ENCODE measurements around the gene CEP97.

The CEP97 gene

DNA sequence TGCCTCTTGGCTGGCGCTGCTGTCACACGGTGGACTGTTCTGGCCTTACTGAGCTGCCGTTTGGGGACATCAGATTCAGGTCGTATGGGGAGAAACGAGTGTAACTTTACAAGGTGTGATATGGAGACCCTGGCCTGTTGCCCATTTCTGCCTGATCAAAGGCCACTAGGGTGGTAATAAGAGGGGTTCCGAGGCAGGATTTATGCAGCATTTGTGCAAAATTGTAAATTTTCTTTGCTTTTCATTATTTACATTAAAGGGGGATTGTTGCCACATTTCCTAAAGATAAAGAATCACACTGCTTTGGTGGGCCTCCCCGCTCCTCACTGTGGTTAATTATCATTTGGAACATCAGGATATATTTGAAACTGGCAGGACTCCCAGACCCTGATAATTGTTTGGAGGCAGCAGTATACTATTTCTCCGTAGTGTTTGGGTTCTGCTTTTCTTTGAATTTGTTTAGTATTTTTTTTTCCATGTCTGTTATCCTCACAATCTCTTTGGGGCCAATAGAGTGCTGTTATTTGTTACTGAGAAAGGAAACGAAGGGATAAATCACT lies 55.5 kb downstream of the CEP97 start:
- peak overlapping the region; percentile 93 for H3K4me3 Mint-ChIP-seq
- peaks cover 52% of the 10 kb centered on the region for H3K4me1 Mint-ChIP-seq (ENCODE audit: low read depth)
- peaks cover 22% of the 10 kb centered on the region for H3K36me3 Mint-ChIP-seq (ENCODE audit: low read depth)
- no peaks in the 10 kb centered on the region for H3K27me3 Mint-ChIP-seq
- no peaks in the 10 kb centered on the region for H3K9me3 Mint-ChIP-seq
- peak overlapping the region; percentile 94 for H3K27ac Mint-ChIP-seq

DNA sequence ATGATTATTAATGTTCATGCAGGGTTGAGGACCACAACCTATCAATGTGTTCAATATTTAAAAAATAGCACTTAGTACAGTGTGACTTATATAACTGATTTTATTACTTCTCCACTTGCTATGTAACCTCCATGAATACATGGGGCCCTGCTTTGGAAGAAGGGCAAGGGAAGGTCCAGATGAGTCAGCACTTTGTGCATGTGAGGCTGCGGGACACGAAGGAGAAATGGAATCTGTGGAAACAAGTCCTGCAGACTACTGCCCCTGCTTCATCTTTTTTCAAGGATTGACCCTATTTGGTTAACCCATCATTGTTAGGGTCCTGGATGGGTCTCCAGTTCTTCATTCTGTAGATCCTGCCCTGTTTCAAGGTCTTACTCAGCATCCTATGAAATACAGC lies 56.2 kb downstream of the CEP97 start:
- Mint-ChIP-seq H3K9me3 (no peaks in the 10 kb centered on the region), H3K4me1 (ENCODE audit: low read depth) (peaks cover 60% of the 10 kb centered on the region), H3K27ac (no peak overlapping the region), H3K36me3 (ENCODE audit: low read depth) (peaks cover 30% of the 10 kb centered on the region), H3K27me3 (no peaks in the 10 kb centered on the region), H3K4me3 (peak overlapping the region; percentile 93)

DNA sequence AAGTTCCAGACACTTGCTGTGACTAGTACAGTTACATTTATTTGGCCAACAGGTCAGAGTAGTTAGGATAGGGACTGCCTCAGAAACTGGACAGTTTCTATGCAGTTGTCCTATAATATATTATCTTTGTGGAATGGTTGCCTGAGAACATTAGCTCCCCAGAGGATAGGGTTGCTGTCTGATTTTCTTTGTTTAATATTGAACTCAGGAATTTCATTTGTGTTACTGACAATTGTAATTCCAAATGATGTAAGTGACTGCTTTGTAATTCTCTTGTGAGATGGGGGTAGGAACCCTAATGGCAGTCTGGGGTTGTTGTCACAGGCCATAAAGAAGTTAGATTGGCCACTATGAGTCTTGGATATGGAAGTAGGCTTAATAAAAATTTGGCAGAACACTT lies 56.8 kb downstream of the CEP97 start:
- peaks cover 65% of the 10 kb centered on the region for H3K4me1 Mint-ChIP-seq (ENCODE audit: low read depth)
- H3K9me3 Mint-ChIP-seq = no peaks in the 10 kb centered on the region
- peak overlapping the region; percentile 58 for H3K27ac Mint-ChIP-seq
- H3K4me3 Mint-ChIP-seq = peak overlapping the region; percentile 93
- H3K36me3 Mint-ChIP-seq (ENCODE audit: low read depth) = peaks cover 35% of the 10 kb centered on the region
- no peaks in the 10 kb centered on the region for H3K27me3 Mint-ChIP-seq

DNA sequence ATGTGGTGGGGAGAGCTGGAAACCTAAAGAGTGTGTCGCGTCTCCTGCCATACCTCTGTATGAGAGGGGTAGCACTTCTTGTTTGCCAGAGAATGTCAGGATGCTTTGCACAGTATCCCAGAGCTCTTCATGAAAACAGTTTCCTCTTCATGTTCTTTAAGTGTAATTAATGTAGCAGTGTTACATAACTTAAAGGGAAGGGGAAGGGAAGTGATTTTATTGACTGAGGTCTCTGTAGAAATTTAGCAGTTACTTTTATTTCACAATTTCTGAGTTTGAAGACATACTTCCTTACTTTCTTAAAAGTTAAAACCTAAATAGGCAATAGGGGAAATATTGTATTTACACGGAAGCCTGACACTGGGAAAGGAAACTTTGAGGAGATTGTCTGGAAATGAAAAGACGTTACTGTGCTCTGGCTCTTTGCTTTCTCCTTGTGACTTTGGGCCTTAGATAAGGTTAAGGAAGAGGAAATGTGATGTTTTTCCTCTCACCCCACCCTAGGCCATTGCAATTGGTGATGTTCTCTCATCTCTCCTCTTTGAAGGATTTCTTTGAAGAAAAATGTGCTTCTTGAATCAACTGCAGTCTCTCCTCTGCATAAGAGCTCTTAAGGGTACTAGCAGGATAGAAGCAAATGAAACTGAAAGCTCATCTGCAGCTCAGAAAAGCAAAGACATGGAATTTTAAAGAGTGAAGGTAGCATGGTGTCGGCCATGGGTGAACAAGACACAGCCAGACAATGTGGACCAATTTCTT lies 60.6 kb downstream of the CEP97 start:
- Mint-ChIP-seq H3K4me3 (peak overlapping the region; percentile 62), H3K36me3 (ENCODE audit: low read depth) (peaks cover 71% of the 10 kb centered on the region), H3K27me3 (no peaks in the 10 kb centered on the region), H3K9me3 (no peaks in the 10 kb centered on the region), H3K27ac (peak overlapping the region; percentile 83), H3K4me1 (ENCODE audit: low read depth) (peaks cover 51% of the 10 kb centered on the region)

DNA sequence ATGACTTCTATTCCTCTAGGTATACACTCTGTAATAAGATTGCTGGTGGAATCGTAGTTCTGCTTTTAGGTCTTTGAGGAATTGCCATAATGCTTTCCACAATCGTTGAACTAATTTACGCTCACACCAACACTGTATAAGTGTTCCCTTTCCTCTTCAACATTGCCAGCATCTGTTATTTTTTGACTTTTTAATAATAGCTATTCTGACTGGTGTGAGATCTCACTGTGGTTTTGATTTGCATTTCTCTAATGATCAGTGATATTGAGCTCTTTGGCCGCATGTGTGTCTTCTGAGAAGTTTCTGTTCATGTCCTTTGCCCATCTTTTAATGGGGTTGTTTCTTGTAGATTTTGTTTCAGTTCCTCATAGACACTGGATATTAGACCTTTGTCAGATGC lies 67.4 kb downstream of the CEP97 start:
- Mint-ChIP-seq H3K27me3 (no peaks in the 10 kb centered on the region), H3K36me3 (ENCODE audit: low read depth) (peaks cover 88% of the 10 kb centered on the region), H3K4me3 (no peak overlapping the region), H3K27ac (peak overlapping the region; percentile 45), H3K4me1 (ENCODE audit: low read depth) (peaks cover 47% of the 10 kb centered on the region), H3K9me3 (peaks cover 6% of the 10 kb centered on the region)

DNA sequence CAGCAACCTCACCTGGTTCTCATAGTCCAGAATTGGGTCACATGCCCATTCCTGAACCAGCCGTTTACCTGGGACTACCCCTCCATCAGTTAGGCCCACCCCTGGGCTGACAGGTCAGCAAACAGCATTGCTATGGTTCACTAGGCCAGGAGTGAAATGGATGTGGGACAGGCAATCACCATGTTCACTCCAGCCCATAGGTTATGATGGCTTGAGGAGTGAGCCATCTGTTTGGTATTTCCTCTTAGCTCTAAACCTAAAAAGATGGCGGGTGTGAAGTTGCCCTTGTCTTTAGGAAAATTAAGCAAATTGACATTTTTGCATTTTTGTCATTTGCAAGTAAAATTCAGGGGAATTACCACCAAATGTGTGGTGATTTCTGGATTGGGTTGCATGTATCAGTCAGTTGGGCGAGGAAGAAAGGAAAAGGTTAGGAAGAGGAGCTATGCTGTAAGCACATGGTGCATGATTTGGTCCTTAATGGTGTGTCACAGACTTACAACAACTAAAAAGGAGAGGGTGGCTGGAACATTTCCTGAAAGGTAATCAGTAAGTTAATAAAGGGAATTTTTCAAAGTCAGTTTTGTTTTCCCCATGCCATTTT lies 71.8 kb downstream of the CEP97 start:
- Mint-ChIP-seq H3K9me3 (peaks cover 6% of the 10 kb centered on the region), H3K27ac (peak overlapping the region; percentile 67), H3K4me3 (no peak overlapping the region), H3K27me3 (no peaks in the 10 kb centered on the region), H3K36me3 (ENCODE audit: low read depth) (peaks cover 68% of the 10 kb centered on the region), H3K4me1 (ENCODE audit: low read depth) (peaks cover 44% of the 10 kb centered on the region)

DNA sequence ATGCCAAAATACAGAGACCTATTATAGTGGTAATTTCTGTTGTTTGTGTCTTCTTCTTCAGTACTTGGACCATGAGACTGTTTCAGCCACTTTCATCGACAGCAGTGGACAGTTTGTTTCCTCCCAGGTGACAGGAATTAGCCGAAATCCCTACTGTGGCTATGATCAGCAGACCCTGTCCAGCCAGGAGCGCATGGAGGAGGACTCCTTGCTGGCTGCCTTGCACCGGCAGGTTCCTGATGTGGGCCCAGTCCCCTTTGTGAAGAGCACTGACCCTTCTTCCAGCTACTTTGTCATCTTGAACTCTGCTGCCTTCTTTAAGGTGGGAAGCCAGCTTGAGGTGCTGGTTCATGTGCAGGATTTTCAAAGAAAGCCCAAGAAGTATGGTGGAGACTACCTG lies 76.8 kb downstream of the CEP97 start:
- Mint-ChIP-seq H3K4me3 (no peak overlapping the region), H3K9me3 (no peaks in the 10 kb centered on the region), H3K4me1 (ENCODE audit: low read depth) (peaks cover 27% of the 10 kb centered on the region), H3K36me3 (ENCODE audit: low read depth) (peaks cover 52% of the 10 kb centered on the region), H3K27ac (no peak overlapping the region), H3K27me3 (no peaks in the 10 kb centered on the region)

DNA sequence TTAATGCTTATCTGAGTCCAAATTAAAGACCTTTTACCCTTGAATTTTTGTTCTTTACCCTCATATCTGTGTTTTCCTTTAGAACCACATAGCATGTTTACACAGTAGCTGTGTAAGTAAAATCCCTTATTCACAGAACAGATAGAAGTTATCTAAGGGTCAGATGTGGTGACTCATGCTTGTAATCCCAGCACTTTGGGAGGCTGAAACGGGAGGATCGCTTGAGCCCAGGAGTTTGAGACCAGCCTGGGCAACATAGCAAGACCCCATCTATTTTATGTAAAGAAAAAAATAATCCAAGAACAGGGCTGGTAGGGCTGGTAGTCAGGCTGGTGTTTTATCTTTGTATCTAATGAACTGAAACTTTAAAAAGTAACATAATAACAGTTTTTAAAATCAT lies 77.8 kb downstream of the CEP97 start:
- H3K4me1 Mint-ChIP-seq (ENCODE audit: low read depth) = peaks cover 20% of the 10 kb centered on the region
- peaks cover 43% of the 10 kb centered on the region for H3K36me3 Mint-ChIP-seq (ENCODE audit: low read depth)
- H3K4me3 Mint-ChIP-seq = no peak overlapping the region
- peak overlapping the region; percentile 26 for H3K27ac Mint-ChIP-seq
- no peaks in the 10 kb centered on the region for H3K27me3 Mint-ChIP-seq
- no peaks in the 10 kb centered on the region for H3K9me3 Mint-ChIP-seq

DNA sequence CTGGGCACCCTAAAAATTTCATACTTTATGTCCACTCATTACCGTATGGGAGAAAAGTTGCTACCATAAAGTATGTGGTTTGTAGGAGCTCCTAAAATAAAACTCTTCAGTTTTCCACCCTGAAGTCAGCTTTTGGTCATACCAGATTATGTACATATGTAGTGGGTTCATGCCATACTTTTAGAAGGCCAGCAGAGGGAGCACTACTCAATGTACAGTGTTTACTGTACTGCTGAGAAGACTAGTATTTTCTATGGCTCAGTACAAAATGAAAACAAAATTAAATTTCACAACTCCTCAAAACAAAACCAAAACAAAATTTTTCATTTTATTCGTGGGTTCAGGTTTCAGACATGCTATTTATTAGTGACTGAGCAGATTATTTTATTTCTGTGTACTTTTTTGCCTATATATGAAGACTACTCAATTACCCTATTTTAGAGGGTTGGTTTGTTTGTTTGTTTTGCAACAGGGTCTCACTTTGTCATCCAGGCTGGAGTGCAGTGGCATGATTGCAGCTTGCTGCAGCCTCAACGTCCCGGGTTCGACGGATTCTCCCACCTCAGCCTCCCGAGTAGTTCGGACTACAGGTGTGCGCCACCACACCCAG lies 78.9 kb downstream of the CEP97 start:
- Mint-ChIP-seq H3K4me1 (ENCODE audit: low read depth) (peaks cover 27% of the 10 kb centered on the region), H3K27me3 (no peaks in the 10 kb centered on the region), H3K4me3 (no peak overlapping the region), H3K27ac (no peak overlapping the region), H3K36me3 (ENCODE audit: low read depth) (peaks cover 39% of the 10 kb centered on the region), H3K9me3 (no peaks in the 10 kb centered on the region)

DNA sequence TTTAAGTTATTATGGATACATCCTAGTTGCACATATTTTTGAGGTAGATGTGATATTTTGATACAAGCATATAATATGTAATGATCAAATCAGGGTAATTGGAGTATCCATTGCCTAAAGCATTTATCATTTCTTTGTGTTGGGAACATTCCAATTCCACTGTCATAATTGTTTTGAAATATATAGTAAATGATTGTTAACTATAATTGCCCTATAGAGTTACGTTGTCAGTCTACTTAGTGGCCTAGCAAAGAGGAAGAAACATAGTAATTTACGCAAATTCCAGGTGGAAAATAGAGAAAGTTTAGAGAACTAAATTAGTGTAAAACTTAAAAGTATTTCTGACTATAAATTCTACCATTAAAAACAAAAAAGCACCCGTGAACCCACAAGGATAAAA lies 79.5 kb downstream of the CEP97 start:
- no peaks in the 10 kb centered on the region for H3K27me3 Mint-ChIP-seq
- peaks cover 30% of the 10 kb centered on the region for H3K4me1 Mint-ChIP-seq (ENCODE audit: low read depth)
- H3K27ac Mint-ChIP-seq = no peak overlapping the region
- no peak overlapping the region for H3K4me3 Mint-ChIP-seq
- no peaks in the 10 kb centered on the region for H3K9me3 Mint-ChIP-seq
- H3K36me3 Mint-ChIP-seq (ENCODE audit: low read depth) = peaks cover 39% of the 10 kb centered on the region

DNA sequence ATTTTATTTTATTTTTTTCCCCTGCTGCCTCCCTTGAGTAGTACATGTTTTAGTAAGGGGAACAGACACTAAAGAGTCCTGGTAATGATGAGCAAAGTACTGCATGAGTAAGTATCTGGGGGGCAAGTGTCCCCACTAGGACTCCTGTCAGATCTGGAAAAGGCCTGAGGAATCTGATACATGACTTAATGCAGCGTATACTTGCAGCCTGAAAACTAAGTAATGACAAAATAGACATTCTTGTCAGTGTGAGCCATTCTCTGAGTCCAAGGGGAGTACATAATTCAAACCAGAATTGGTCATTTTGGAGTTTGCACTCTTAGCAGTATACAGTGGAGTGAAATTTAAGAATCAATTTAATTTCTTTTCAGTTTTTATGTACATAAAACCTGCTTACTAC lies 82.1 kb downstream of the CEP97 start:
- Mint-ChIP-seq H3K4me3 (no peak overlapping the region), H3K27ac (no peak overlapping the region), H3K27me3 (no peaks in the 10 kb centered on the region), H3K9me3 (no peaks in the 10 kb centered on the region), H3K36me3 (ENCODE audit: low read depth) (peaks cover 32% of the 10 kb centered on the region), H3K4me1 (ENCODE audit: low read depth) (peaks cover 43% of the 10 kb centered on the region)

DNA sequence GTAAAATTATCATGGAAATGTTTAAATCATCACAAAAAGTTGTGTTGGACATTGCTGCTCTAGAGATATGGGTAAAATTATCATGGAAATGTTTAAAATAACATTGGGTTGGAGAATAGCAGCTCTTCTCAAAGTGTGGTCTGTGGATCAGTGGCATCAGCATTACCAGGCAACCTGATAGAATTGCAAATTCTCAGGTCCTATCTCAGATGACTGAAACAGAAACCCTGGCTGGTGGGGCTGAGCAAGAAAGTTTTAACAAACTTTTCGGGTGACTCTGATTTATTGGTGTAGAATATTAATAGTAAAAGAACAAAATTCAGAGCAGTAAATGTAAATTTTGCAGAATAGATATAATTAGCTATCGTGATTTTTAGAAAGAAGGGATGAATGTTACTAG lies 83.5 kb downstream of the CEP97 start:
- no peaks in the 10 kb centered on the region for H3K9me3 Mint-ChIP-seq
- no peaks in the 10 kb centered on the region for H3K27me3 Mint-ChIP-seq

DNA sequence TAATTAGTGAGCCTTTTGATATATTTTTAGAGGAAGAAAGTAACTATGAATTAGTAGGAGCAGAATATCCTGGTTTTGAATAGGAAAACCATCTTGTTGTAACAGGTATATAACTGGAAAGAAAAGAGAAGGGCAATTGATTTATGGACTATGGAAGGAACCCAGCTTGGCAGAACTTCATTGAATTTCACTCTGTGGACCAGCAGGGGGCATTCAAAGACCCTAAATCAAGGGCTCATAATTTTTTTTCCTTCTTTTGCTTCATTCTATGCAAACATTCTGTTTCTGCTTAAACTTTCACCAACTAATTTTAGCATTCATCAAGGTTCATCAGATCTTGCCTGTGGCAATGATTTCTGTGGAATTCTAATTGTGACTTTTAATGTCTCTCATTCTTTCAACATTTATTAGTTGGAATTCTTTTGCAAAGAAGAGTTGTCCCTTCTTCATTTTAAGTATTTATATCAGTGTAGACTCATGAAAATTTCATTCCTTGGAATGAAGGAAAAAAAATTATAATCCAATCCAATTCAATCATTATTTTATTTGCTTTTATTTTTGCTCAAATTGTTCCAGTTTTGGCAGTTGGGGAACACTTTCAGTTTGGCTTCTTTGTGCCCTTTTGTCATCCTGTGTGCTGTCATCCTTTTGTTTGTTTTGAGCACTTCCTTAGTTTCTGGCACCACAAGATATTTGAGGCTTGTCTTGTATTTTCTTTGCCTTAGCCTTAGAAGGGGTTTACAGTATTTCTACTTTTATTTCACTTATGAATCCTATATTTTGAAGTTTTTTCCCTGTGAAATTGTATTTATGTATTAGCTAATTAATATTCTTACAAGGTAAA lies 85.0 kb downstream of the CEP97 start:
- Mint-ChIP-seq H3K4me3 (no peak overlapping the region), H3K27me3 (no peaks in the 10 kb centered on the region), H3K9me3 (no peaks in the 10 kb centered on the region), H3K27ac (no peak overlapping the region), H3K36me3 (ENCODE audit: low read depth) (peaks cover 16% of the 10 kb centered on the region), H3K4me1 (ENCODE audit: low read depth) (peaks cover 46% of the 10 kb centered on the region)

More for the DNA sequence above, 83.5 kb downstream of the CEP97 start:
- no peak overlapping the region for H3K27ac Mint-ChIP-seq
- no peak overlapping the region for H3K4me3 Mint-ChIP-seq
- peaks cover 46% of the 10 kb centered on the region for H3K4me1 Mint-ChIP-seq (ENCODE audit: low read depth)
- H3K36me3 Mint-ChIP-seq (ENCODE audit: low read depth) = peaks cover 29% of the 10 kb centered on the region

DNA sequence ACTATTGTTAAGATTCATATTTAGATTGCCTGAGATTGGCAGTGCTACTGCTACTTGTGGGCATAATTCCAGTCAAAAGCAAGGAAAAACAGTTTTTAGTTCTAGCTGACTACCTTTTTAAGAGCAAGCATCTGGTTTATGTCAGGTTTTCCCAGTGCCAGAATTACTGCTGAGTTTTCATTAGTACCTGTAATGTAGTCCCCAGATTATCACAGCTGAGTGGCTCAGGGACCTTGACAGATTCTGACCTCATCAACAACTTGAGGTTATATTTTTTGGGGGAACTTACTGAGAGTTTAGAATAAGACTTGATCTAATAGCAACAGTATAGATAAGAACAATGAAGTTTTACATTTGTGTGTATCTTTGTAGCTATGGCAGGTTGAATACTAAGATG lies 85.6 kb downstream of the CEP97 start:
- no peak overlapping the region for H3K4me3 Mint-ChIP-seq
- peaks cover 12% of the 10 kb centered on the region for H3K36me3 Mint-ChIP-seq (ENCODE audit: low read depth)
- peaks cover 52% of the 10 kb centered on the region for H3K4me1 Mint-ChIP-seq (ENCODE audit: low read depth)
- no peaks in the 10 kb centered on the region for H3K9me3 Mint-ChIP-seq
- H3K27ac Mint-ChIP-seq = peak overlapping the region; percentile 12
- H3K27me3 Mint-ChIP-seq = no peaks in the 10 kb centered on the region
